ENCODE results near the gene QTRT2. TPM values are rescaled to one million over a fixed set of nuclear protein-coding genes. Genes with fewer than 3 reads are reported as not detected.

Gene QTRT2
- total RNA-seq, 1 experiment from 2014 or later = 51.6 TPM

DNA sequence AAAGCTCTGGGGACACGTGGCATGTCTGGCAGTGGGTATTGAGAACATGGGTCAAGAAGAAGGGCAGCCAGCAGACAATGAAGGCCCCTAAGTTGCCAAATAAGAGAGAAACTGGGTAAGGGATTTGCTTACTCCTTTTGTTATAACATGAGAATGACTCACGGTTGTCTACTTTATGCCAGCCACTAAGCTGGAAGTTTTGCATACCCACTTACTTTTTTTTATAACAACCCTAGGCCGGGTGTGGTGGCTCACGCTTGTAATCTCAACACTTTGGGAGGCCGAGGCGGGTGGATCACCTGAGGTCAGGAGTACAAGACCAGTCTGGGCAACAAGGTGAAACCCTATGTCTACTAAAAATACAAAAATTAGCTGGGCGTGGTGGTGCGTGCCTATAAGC lies 72.3 kb downstream of the QTRT2 start:
- no peaks in the 10 kb centered on the region for H3K9me3 ChIP-seq (ENCODE audit: control insufficient read depth, insufficient read depth, low read depth, low read length)
- H3K36me3 ChIP-seq (ENCODE audit: control insufficient read depth, insufficient read depth, low read length) = no peaks in the 10 kb centered on the region
- no peak overlapping the region for H3K4me3 ChIP-seq (ENCODE audit: low read depth in 2 of 2, low read length in 2 of 2)
- CTCF ChIA-PET = interaction anchor here (0.7 kb wide), 1 partner anchor 107 kb away, joined by 3 read pairs; no protein-coding TSS in a partner anchor
- ATAC-seq (no peak), DNase-seq (ENCODE audit: low read depth, low spot score) (no peak)
- in situ Hi-C loops (cut with HindIII; ENCODE audit: low pct_unique_long_range_greater_than_20kb, low sequenced_read_pairs) = no loop called here
- TF ChIP-seq POLR2AphosphoS5 (IDR thresholded peaks at IDR 0.05; ENCODE audit: low read depth, low read length) (no peak), TCF7L2 (IDR thresholded peaks at IDR 0.05; ENCODE audit: low read depth, low read length) (no peak), SIN3A (IDR thresholded peaks at IDR 0.05; ENCODE audit: borderline replicate concordance, insufficient read depth, low read depth, low read length) (no peak)
- TF ChIP-seq, protein P1, sequence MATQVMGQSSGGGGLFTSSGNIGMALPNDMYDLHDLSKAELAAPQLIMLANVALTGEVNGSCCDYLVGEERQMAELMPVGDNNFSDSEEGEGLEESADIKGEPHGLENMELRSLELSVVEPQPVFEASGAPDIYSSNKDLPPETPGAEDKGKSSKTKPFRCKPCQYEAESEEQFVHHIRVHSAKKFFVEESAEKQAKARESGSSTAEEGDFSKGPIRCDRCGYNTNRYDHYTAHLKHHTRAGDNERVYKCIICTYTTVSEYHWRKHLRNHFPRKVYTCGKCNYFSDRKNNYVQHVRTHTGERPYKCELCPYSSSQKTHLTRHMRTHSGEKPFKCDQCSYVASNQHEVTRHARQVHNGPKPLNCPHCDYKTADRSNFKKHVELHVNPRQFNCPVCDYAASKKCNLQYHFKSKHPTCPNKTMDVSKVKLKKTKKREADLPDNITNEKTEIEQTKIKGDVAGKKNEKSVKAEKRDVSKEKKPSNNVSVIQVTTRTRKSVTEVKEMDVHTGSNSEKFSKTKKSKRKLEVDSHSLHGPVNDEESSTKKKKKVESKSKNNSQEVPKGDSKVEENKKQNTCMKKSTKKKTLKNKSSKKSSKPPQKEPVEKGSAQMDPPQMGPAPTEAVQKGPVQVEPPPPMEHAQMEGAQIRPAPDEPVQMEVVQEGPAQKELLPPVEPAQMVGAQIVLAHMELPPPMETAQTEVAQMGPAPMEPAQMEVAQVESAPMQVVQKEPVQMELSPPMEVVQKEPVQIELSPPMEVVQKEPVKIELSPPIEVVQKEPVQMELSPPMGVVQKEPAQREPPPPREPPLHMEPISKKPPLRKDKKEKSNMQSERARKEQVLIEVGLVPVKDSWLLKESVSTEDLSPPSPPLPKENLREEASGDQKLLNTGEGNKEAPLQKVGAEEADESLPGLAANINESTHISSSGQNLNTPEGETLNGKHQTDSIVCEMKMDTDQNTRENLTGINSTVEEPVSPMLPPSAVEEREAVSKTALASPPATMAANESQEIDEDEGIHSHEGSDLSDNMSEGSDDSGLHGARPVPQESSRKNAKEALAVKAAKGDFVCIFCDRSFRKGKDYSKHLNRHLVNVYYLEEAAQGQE (IDR thresholded peaks at IDR 0.05; ENCODE audit: insufficient read depth in 1 of 2, low read depth in 2 of 2, low read length in 1 of 2) = no peak
- TF ChIP-seq, protein P2, sequence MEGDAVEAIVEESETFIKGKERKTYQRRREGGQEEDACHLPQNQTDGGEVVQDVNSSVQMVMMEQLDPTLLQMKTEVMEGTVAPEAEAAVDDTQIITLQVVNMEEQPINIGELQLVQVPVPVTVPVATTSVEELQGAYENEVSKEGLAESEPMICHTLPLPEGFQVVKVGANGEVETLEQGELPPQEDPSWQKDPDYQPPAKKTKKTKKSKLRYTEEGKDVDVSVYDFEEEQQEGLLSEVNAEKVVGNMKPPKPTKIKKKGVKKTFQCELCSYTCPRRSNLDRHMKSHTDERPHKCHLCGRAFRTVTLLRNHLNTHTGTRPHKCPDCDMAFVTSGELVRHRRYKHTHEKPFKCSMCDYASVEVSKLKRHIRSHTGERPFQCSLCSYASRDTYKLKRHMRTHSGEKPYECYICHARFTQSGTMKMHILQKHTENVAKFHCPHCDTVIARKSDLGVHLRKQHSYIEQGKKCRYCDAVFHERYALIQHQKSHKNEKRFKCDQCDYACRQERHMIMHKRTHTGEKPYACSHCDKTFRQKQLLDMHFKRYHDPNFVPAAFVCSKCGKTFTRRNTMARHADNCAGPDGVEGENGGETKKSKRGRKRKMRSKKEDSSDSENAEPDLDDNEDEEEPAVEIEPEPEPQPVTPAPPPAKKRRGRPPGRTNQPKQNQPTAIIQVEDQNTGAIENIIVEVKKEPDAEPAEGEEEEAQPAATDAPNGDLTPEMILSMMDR (IDR thresholded peaks at IDR 0.05) = no peak
- BruUV-seq (replicated peaks) = no TSS peak
- H3K4me1 ChIP-seq (ENCODE audit: control insufficient read depth, insufficient read depth, low read length) = no peaks in the 10 kb centered on the region
- intact Hi-C loops (cut with micrococcal nuclease; ENCODE audit: unreplicated experiment) = no loop called here
- no peaks in the 10 kb centered on the region for H3K27me3 ChIP-seq (ENCODE audit: control insufficient read depth, insufficient read depth, low read length)
- POLR2A ChIA-PET = no interaction called here
- H3K27ac ChIP-seq (ENCODE audit: low read length) = no peak overlapping the region

DNA sequence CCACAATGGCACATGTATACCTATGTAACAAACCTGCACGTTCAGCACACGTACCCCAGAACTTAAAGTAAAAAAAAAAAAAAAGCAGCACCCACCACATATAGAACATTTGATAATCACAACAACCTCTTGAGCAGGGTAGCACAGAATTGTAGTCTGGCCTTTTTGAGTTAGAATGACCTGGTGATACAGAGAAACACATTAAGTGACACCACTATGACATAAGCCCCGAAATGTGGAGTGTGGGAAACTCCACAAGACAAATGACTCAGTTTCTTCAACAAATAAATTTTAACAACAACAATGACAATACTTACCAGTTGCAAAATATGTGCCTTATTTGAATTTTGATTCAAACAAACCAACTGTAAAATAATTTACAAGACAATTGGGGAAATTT lies 76.0 kb downstream of the QTRT2 start:
- DNase-seq (ENCODE audit: low read depth, low spot score) = no peak
- intact Hi-C loops (cut with micrococcal nuclease; ENCODE audit: unreplicated experiment) (no loop called here), in situ Hi-C loops (cut with HindIII; ENCODE audit: low pct_unique_long_range_greater_than_20kb, low sequenced_read_pairs) (no loop called here)
- POLR2A ChIA-PET = no interaction called here
- BruUV-seq (replicated peaks) = no TSS peak
- CTCF ChIA-PET = no interaction called here
- Histone ChIP-seq H3K27me3 (ENCODE audit: control insufficient read depth, insufficient read depth, low read length) (no peaks in the 10 kb centered on the region), H3K4me1 (ENCODE audit: control insufficient read depth, insufficient read depth, low read length) (no peaks in the 10 kb centered on the region), H3K4me3 (ENCODE audit: low read depth in 2 of 2, low read length in 2 of 2) (no peak overlapping the region), H3K9me3 (ENCODE audit: control insufficient read depth, insufficient read depth, low read depth, low read length) (no peaks in the 10 kb centered on the region), H3K27ac (ENCODE audit: low read length) (no peak overlapping the region), H3K36me3 (ENCODE audit: control insufficient read depth, insufficient read depth, low read length) (no peaks in the 10 kb centered on the region)
- ATAC-seq = no peak
- TF ChIP-seq, protein P1 (IDR thresholded peaks at IDR 0.05; ENCODE audit: insufficient read depth in 1 of 2, low read depth in 2 of 2, low read length in 1 of 2) = no peak
- TF ChIP-seq TCF7L2 (IDR thresholded peaks at IDR 0.05; ENCODE audit: low read depth, low read length) = no peak
- TF ChIP-seq, protein P2 (IDR thresholded peaks at IDR 0.05) = no peak
- no peak for TF ChIP-seq SIN3A (IDR thresholded peaks at IDR 0.05; ENCODE audit: borderline replicate concordance, insufficient read depth, low read depth, low read length)
- no peak for TF ChIP-seq POLR2AphosphoS5 (IDR thresholded peaks at IDR 0.05; ENCODE audit: low read depth, low read length)

Data from Panc1 (cell line).